DOHH2 (cell line): ENCODE results near the gene INTU.
"Not testable (repeated sequence)": the region's sequence is repeated elsewhere in the genome, so short reads cannot be mapped to it uniquely, and the experiment has no call there.

Experiments used
- H3F3A ChIP-seq: fragments of 200-600 bp; sonication (generic), shearing (Covaris generic); 2 replicates; pipeline ENCODE4 v1.6.0; 2016; ENCODE audit warnings: antibody characterized with exemption, mild to moderate bottlenecking; ENCODE audit not compliant: control insufficient read depth, insufficient read depth
- H3K27ac ChIP-seq: fragments of 200-600 bp; sonication (generic); 2 replicates; pipeline ENCODE4 v1.5.1; 2014; ENCODE audit warnings: low read depth, mild to moderate bottlenecking, low read length, moderate library complexity
- H3K27me3 ChIP-seq: fragments of 200-600 bp; sonication (generic); 2 replicates; pipeline ENCODE4 v1.6.1; 2014; ENCODE audit warnings: mild to moderate bottlenecking, low read length, mixed read lengths; ENCODE audit not compliant: control insufficient read depth
- H3K36me3 ChIP-seq: fragments of 200-600 bp; sonication (generic); 2 replicates; pipeline ENCODE4 v1.6.1; 2014; ENCODE audit warnings: mild to moderate bottlenecking, low read length, moderate library complexity, mixed read lengths; ENCODE audit not compliant: control insufficient read depth
- H3K4me1 ChIP-seq: fragments of 200-600 bp; sonication (generic); 2 replicates; pipeline ENCODE4 v1.6.1; 2014; ENCODE audit warnings: mild to moderate bottlenecking, low read length, mixed read lengths; ENCODE audit not compliant: control insufficient read depth
- H3K4me2 ChIP-seq: fragments of 200-600 bp; sonication (generic); 2 replicates; pipeline ENCODE4 v1.6.0; 2014; ENCODE audit warnings: mild to moderate bottlenecking, low read length, moderate library complexity
- H3K4me3 ChIP-seq: fragments of 200-600 bp; sonication (generic); 2 replicates; pipeline ENCODE4 v1.5.1; 2014; ENCODE audit warnings: mild to moderate bottlenecking, low read length, mixed read lengths
- H3K79me2 ChIP-seq: fragments of 200-600 bp; sonication (generic); 2 replicates; pipeline ENCODE4 v1.6.1; 2014; ENCODE audit warnings: mild to moderate bottlenecking, low read length, mixed read lengths; ENCODE audit not compliant: control insufficient read depth
- H3K9me2 ChIP-seq: fragments of 200-600 bp; sonication (generic); replicated peaks from 2 replicates; pipeline ENCODE4 v1.6.1; 2014; ENCODE audit warnings: mild to moderate bottlenecking, low read length, mixed read lengths; ENCODE audit not compliant: control insufficient read depth
- H3K9me3 ChIP-seq: fragments of 200-600 bp; sonication (generic); 2 replicates; pipeline ENCODE4 v1.6.1; 2014; ENCODE audit warnings: antibody characterized with exemption, low read length, mixed read lengths; ENCODE audit not compliant: control insufficient read depth, insufficient read depth
- H4K20me1 ChIP-seq: fragments of 200-600 bp; sonication (generic); 2 replicates; pipeline ENCODE4 v1.6.0; 2014; ENCODE audit warnings: low read depth, mild to moderate bottlenecking, antibody characterized with exemption, low read length, moderate library complexity; ENCODE audit not compliant: control insufficient read depth, insufficient read depth
- CTCF ChIP-seq: fragments of 200-600 bp; sonication (generic); IDR thresholded peaks from one replicate; pipeline ENCODE4 v1.5.1; 2014; ENCODE audit warnings: antibody characterized with exemption, mild to moderate bottlenecking, low read depth, low read length; ENCODE audit not compliant: poor library complexity, severe bottlenecking
- EZH2phosphoT487 ChIP-seq: fragments of 200-600 bp; sonication (generic); IDR thresholded peaks from 2 replicates; pipeline ENCODE4 v1.6.1; 2017; ENCODE audit warnings: borderline replicate concordance, mild to moderate bottlenecking, antibody characterized with exemption, low read length, moderate library complexity, mixed read lengths

INTU gene

GRCh38 chr4:127632420-127633403, at the start of gene INTU:
INTU (plus strand) TSS chr4:127632957; CDS start chr4:127633035, 78 bp downstream.
- H3K36me3 ChIP-seq: no peaks in the 10 kb centered on the region
- H3K4me3 ChIP-seq: no peak within 1 kb of the TSS
- no peaks in the 10 kb centered on the region for H3F3A ChIP-seq
- no peak within 1 kb of the TSS for H3K4me2 ChIP-seq
- H3K9me2 ChIP-seq: no peaks in the 10 kb centered on the region
- no peak within 1 kb of the TSS for H3K27ac ChIP-seq
- no peaks in the 10 kb centered on the region for H4K20me1 ChIP-seq
- no peaks in the 10 kb centered on the region for H3K9me3 ChIP-seq
- no peaks in the 10 kb centered on the region for H3K4me1 ChIP-seq
- no peak for TF ChIP-seq CTCF
- TF ChIP-seq EZH2phosphoT487: no peak
- no peaks in the 10 kb centered on the region for H3K79me2 ChIP-seq
- no peaks in the 10 kb centered on the region for H3K27me3 ChIP-seq

GRCh38 chr4:127586496-127586895, 46.3 kb upstream of the INTU start:
- H3F3A ChIP-seq, H3K4me1 ChIP-seq, H3K27ac ChIP-seq, H3K36me3 ChIP-seq, H3K9me2 ChIP-seq, H4K20me1 ChIP-seq, H3K4me2 ChIP-seq, H3K4me3 ChIP-seq, H3K27me3 ChIP-seq, H3K79me2 ChIP-seq, H3K9me3 ChIP-seq: not testable (repeated sequence)

- Histone ChIP-seq H3K9me2 (no peaks in the 10 kb centered on the region), H4K20me1 (no peaks in the 10 kb centered on the region), H3K79me2 (no peaks in the 10 kb centered on the region), H3K9me3 (no peaks in the 10 kb centered on the region), H3K4me2 (no peak overlapping the region), H3K27me3 (0 out of 2 replicates have a peak, but pooled peaks cover 3% of the 10 kb centered on the region), H3K4me1 (no peaks in the 10 kb centered on the region), H3K4me3 (no peak overlapping the region), H3F3A (no peaks in the 10 kb centered on the region), H3K36me3 (no peaks in the 10 kb centered on the region), H3K27ac (no peak overlapping the region)
- TF ChIP-seq CTCF (peak; percentile 76), EZH2phosphoT487 (no peak)
Observed at GRCh38 chr4:127586922-127587571, 45.7 kb upstream of the INTU start.

GRCh38 chr4:127589153-127589552, 43.6 kb upstream of the INTU start:
- not testable (repeated sequence) for H3K36me3 ChIP-seq, H4K20me1 ChIP-seq, H3K9me3 ChIP-seq, H3K27ac ChIP-seq, H3K4me2 ChIP-seq, H3K79me2 ChIP-seq, H3K27me3 ChIP-seq, H3F3A ChIP-seq, H3K4me1 ChIP-seq, H3K9me2 ChIP-seq, H3K4me3 ChIP-seq
